Gastroesophageal sphincter (tissue), 4 donors: ENCODE results near the gene USP54. TPM values are rescaled to one million over a fixed set of nuclear protein-coding genes. Genes with fewer than 3 reads are reported as not detected.

Experiments
- ATAC-seq: fragments of 150-250 bp; one replicate; pipeline ENCODE4 v1.9.1; 2016; ENCODE audit warnings: mild to moderate bottlenecking, moderate library complexity
- H3K27ac ChIP-seq, 4 donors: fragments of 200-600 bp; sonication (generic) in 3 of 4; 1 replicate in 3 of 4; 2 replicates in 1 of 4; pipeline ENCODE4 v1.5.1; 2016 to 2019
- H3K27me3 ChIP-seq: fragments of 200-600 bp; sonication (generic); one replicate; pipeline ENCODE4 v1.5.1; 2019
- H3K36me3 ChIP-seq, 2 donors: fragments of 200-600 bp; sonication (generic); one replicate each; pipeline ENCODE4 v1.5.1; 2019; ENCODE audit warnings: control low read depth in 1 of 2
- H3K4me1 ChIP-seq, 3 donors: fragments of 200-600 bp; sonication (generic); 1 replicate in 2 of 3; 2 replicates in 1 of 3; pipeline ENCODE4 v1.5.1; 2016 to 2019; ENCODE audit warnings: control low read depth in 2 of 3
- H3K4me3 ChIP-seq, 2 donors: fragments of 200-600 bp; sonication (generic); one replicate each; pipeline ENCODE4 v1.5.1; 2019; ENCODE audit warnings: mild to moderate bottlenecking in 1 of 2, moderate library complexity in 1 of 2
- H3K9me3 ChIP-seq, 3 donors: fragments of 200-600 bp; sonication (generic); one replicate each; pipeline ENCODE4 v1.5.1; 2017 to 2019; ENCODE audit warnings: control low read depth in 2 of 3
- CTCF ChIP-seq, 4 experiments: fragments of 200-600 bp in 2 of 4; fragments of 450-650 bp in 2 of 4; sonication (generic) in 1 of 4; IDR thresholded peaks; one replicate each; pipeline ENCODE4 v1.5.1; 2017 to 2019; ENCODE audit warnings: antibody characterized with exemption in 4 of 4, mild to moderate bottlenecking in 2 of 4, moderate library complexity in 2 of 4
- EP300 ChIP-seq: sonication (generic); formaldehyde crosslinking; IDR thresholded peaks from one replicate; pipeline ENCODE4 v1.6.1; 2017; ENCODE audit warnings: antibody characterized with exemption, mild to moderate bottlenecking
- POLR2A ChIP-seq, 2 donors: fragments of 450-650 bp; IDR thresholded peaks; one replicate each; pipeline ENCODE4 v1.6.1; 2017; ENCODE audit warnings: antibody characterized with exemption in 2 of 2, mild to moderate bottlenecking in 2 of 2, moderate library complexity in 1 of 2
- POLR2AphosphoS5 ChIP-seq: sonication (generic); formaldehyde crosslinking; IDR thresholded peaks from one replicate; pipeline ENCODE4 v1.6.1; 2017; ENCODE audit warnings: antibody characterized with exemption
- WGBS, 2 donors: methylation state at CpG; one replicate each; pipeline ENCODE4 v1.1.5; 2018; ENCODE audit warnings: low coverage in 1 of 2; 5-methylcytosine and 5-hydroxymethylcytosine counted together
- small RNA-seq, 4 donors: library from RNA; depleted of rRNA; stranded (forward); fragments of <200 nt; gene quantifications; one replicate each; pipeline ENCODE3, GENCODE V24; 2016
- total RNA-seq, 4 donors: library from RNA; depleted of rRNA; stranded (reverse); fragments of >200 nt; gene quantifications; one replicate each; pipeline ENCODE4 v1.1.0, GENCODE V29; 2016

The USP54 gene
- total RNA-seq, 4 donors from 2014 or later: 27.1 to 106 (median 53.8) TPM

GRCh38 chr10:73449113-73449512, 142.0 kb downstream of the USP54 start:
- Histone ChIP-seq H3K9me3 (no peaks in the 10 kb centered on the region), H3K4me3 (no peak overlapping the region), H3K27ac (no peak overlapping the region), H3K36me3 (peaks cover 4 to 64% of the 10 kb centered on the region in 2 donors), H3K27me3 (no peaks in the 10 kb centered on the region), H3K4me1 (no peaks in the 10 kb centered on the region)
- 71% methylated on average over 1 of the region's 1 CpG; no CpG with 5 or more reads in 1 of the 2 donors for WGBS, 2 donors
- ATAC-seq: no peak
- TF ChIP-seq CTCF (IDR thresholded peaks at IDR 0.05) (no peak), POLR2A (IDR thresholded peaks at IDR 0.05) (no peak), EP300 (no peak), POLR2AphosphoS5 (no peak)

- ATAC-seq: no peak
- H3K4me1 ChIP-seq: no peaks in the 10 kb centered on the region
These were observed 142.8 kb downstream of the USP54 start for GRCh38 chr10:73448384-73448783.

More at GRCh38 chr10:73448384-73448783, 142.8 kb downstream of the USP54 start:
- H3K27ac ChIP-seq: no peak overlapping the region
- no peaks in the 10 kb centered on the region for H3K27me3 ChIP-seq
- no peaks in the 10 kb centered on the region for H3K9me3 ChIP-seq
- peaks cover 4 to 64% of the 10 kb centered on the region in 2 donors for H3K36me3 ChIP-seq
- no peak overlapping the region for H3K4me3 ChIP-seq
- WGBS, 2 donors: 29 to 78% methylated on average over 1 of the region's 1 CpG
- TF ChIP-seq POLR2AphosphoS5 (no peak), CTCF (IDR thresholded peaks at IDR 0.05) (no peak), EP300 (no peak)

Small RNAs within 50 kb of the gene (small RNA-seq; reads per million reads assigned to genes)
- 0 reads per million in 4 donors for gene RNU6-883P

Other genes starting within 250 kb of the USP54 start
- 1 to 10 TPM; 1.1 to 1.8 (median 1.2) TPM for gene CFAP70, start 232.5 kb downstream of the USP54 start, total RNA-seq
- 100 to 1,000 TPM; 119 to 144 (median 131) TPM for gene ANXA7, start 177.3 kb downstream of the USP54 start, total RNA-seq
- 1 to 10 TPM in 3 of 4 donors, under 1 TPM in 1; 0.32 to 3.9 (median 2.4) TPM for gene MSS51, start 157.8 kb downstream of the USP54 start, total RNA-seq
- 100 to 1,000 TPM in 1 of 4 donors, 10 to 100 TPM in 3; 69.2 to 121 (median 75.4) TPM for gene PPP3CB, start 95.3 kb downstream of the USP54 start, total RNA-seq
- gene MYOZ1, start 50.1 kb upstream of the USP54 start, total RNA-seq: not detected
- under 1 TPM in 2 of 4 donors, not detected in 2; 0.15 to 0.16 TPM for gene SYNPO2L, start 64.7 kb upstream of the USP54 start, total RNA-seq
- gene AGAP5, start 106.8 kb upstream of the USP54 start, total RNA-seq: 1 to 10 TPM in 3 of 4 donors, under 1 TPM in 1; 0.72 to 7.8 (median 4.2) TPM
- gene SEC24C, start 153.0 kb upstream of the USP54 start, total RNA-seq: 10 to 100 TPM; 47.5 to 65.1 (median 49.6) TPM
- gene CHCHD1, start 190.7 kb upstream of the USP54 start, total RNA-seq: 10 to 100 TPM; 19.9 to 29.5 (median 21.4) TPM
- 100 to 1,000 TPM in 2 of 4 donors, 10 to 100 TPM in 2; 48.4 to 121 (median 101) TPM for gene ZSWIM8, start 194.3 kb upstream of the USP54 start, total RNA-seq
- 10 to 100 TPM; 17.9 to 53.9 (median 25.7) TPM for gene NDST2, start 220.3 kb upstream of the USP54 start, total RNA-seq